H9 (cell line): Measurements from ENCODE around the gene BTBD6. TPM values are rescaled to one million over a fixed set of nuclear protein-coding genes. Genes with fewer than 3 reads are reported as not detected.
A peak's percentile ranks its signal among the peaks of the same experiment; 100 is the strongest.

Experiments used
- DNase-seq: peaks from one replicate; pipeline ENCODE4 v3.0.0-alpha.2; 2017
- H2AFZ ChIP-seq: one replicate; pipeline ENCODE4 v1.6.1; 2013; ENCODE audit warnings: mild to moderate bottlenecking, low read length, control low read depth, moderate library complexity
- H2AK5ac ChIP-seq: 2 replicates; pipeline ENCODE4 v1.6.1; 2013; ENCODE audit warnings: low read length, control low read depth, mixed read lengths; ENCODE audit not compliant: insufficient read length
- H2BK120ac ChIP-seq: one replicate; pipeline ENCODE4 v1.6.1; 2013; ENCODE audit warnings: low read depth, mild to moderate bottlenecking, low read length, control low read depth, inconsistent platforms; ENCODE audit not compliant: poor library complexity, severe bottlenecking
- H2BK12ac ChIP-seq: 2 replicates; pipeline ENCODE4 v1.6.1; 2013; ENCODE audit warnings: low read length, control low read depth, mixed read lengths, low read depth; ENCODE audit not compliant: insufficient read length
- H2BK15ac ChIP-seq: 2 replicates; pipeline ENCODE4 v1.6.1; 2013; ENCODE audit warnings: low read depth, low read length, control low read depth
- H2BK20ac ChIP-seq: one replicate; pipeline ENCODE4 v1.6.1; 2013; ENCODE audit warnings: low read depth, mild to moderate bottlenecking, low read length, control low read depth, inconsistent platforms; ENCODE audit not compliant: poor library complexity, severe bottlenecking
- H2BK5ac ChIP-seq: 2 replicates; pipeline ENCODE4 v1.6.1; 2013; ENCODE audit warnings: low read length, control low read depth, mixed read lengths; ENCODE audit not compliant: insufficient read length
- H3K14ac ChIP-seq: 2 replicates; pipeline ENCODE4 v1.6.1; 2013; ENCODE audit warnings: low read length, control low read depth; ENCODE audit not compliant: insufficient read depth
- H3K18ac ChIP-seq: 2 replicates; pipeline ENCODE4 v1.6.1; 2013; ENCODE audit warnings: low read depth, mild to moderate bottlenecking, mixed read lengths, low read length, control low read depth; ENCODE audit not compliant: insufficient read length
- H3K23ac ChIP-seq: 2 replicates; pipeline ENCODE4 v1.6.1; 2013; ENCODE audit warnings: low read length, control low read depth, mixed read lengths, low read depth; ENCODE audit not compliant: insufficient read length
- H3K23me2 ChIP-seq: 2 replicates; pipeline ENCODE4 v1.6.1; 2013; ENCODE audit warnings: low read depth, mild to moderate bottlenecking, mixed read lengths, low read length, control low read depth; ENCODE audit not compliant: insufficient read length, poor library complexity, severe bottlenecking
- H3K27ac ChIP-seq: 2 replicates; pipeline ENCODE4 v1.5.1; 2013; ENCODE audit warnings: low read length, control low read depth, mixed read lengths, low read depth; ENCODE audit not compliant: insufficient read length
- H3K27me3 ChIP-seq: 2 replicates; pipeline ENCODE4 v1.6.1; 2013; ENCODE audit warnings: low read length, control low read depth, inconsistent platforms; ENCODE audit not compliant: insufficient read depth
- H3K4ac ChIP-seq: 2 replicates; pipeline ENCODE4 v1.6.1; 2013; ENCODE audit warnings: low read depth, mild to moderate bottlenecking, control low read depth, inconsistent platforms, low read length, moderate library complexity
- H3K4me1 ChIP-seq: 2 replicates; pipeline ENCODE4 v1.6.1; 2013; ENCODE audit warnings: low read length, control low read depth, inconsistent platforms; ENCODE audit not compliant: insufficient read depth
- H3K4me2 ChIP-seq: 2 replicates; pipeline ENCODE4 v1.6.1; 2013; ENCODE audit warnings: low read length, control low read depth, mixed read lengths; ENCODE audit not compliant: insufficient read length, insufficient read depth
- H3K56ac ChIP-seq: 2 replicates; pipeline ENCODE4 v1.6.1; 2013; ENCODE audit warnings: low read depth, mild to moderate bottlenecking, mixed read lengths, low read length, control low read depth; ENCODE audit not compliant: insufficient read length
- H3K79me1 ChIP-seq: 2 replicates; pipeline ENCODE4 v1.6.1; 2013; ENCODE audit warnings: low read depth, mild to moderate bottlenecking, moderate library complexity, low read length, control low read depth, inconsistent platforms; ENCODE audit not compliant: insufficient read depth, poor library complexity, severe bottlenecking
- H3K79me2 ChIP-seq: 2 replicates; pipeline ENCODE4 v1.6.1; 2013; ENCODE audit warnings: low read length, control low read depth, inconsistent platforms; ENCODE audit not compliant: insufficient read depth
- H3K9ac ChIP-seq: 2 replicates; pipeline ENCODE4 v1.6.1; 2013; ENCODE audit warnings: low read length, control low read depth, mixed read lengths; ENCODE audit not compliant: insufficient read length; ENCODE audit errors: extremely low read depth
- H3K9me3 ChIP-seq: one replicate; pipeline ENCODE4 v1.6.1; 2013; ENCODE audit warnings: low read depth, low read length, inconsistent platforms; ENCODE audit not compliant: control insufficient read depth
- H3T11ph ChIP-seq: one replicate; pipeline ENCODE4 v1.6.1; 2013; ENCODE audit warnings: mild to moderate bottlenecking, low read length, control low read depth, inconsistent platforms
- H4K20me1 ChIP-seq: one replicate; pipeline ENCODE4 v1.6.1; 2013; ENCODE audit not compliant: control insufficient read depth, insufficient read length, insufficient read depth
- H4K5ac ChIP-seq: 2 replicates; pipeline ENCODE4 v1.6.1; 2013; ENCODE audit warnings: low read depth, mild to moderate bottlenecking, mixed read lengths, low read length, control low read depth; ENCODE audit not compliant: insufficient read length
- H4K8ac ChIP-seq: replicated peaks from 2 replicates; pipeline ENCODE4 v1.6.1; 2013; ENCODE audit warnings: low read length, control low read depth, mixed read lengths, low read depth; ENCODE audit not compliant: insufficient read length
- H4K91ac ChIP-seq: 2 replicates; pipeline ENCODE4 v1.6.1; 2013; ENCODE audit warnings: low read depth, mild to moderate bottlenecking, moderate library complexity, mixed read lengths, low read length, control low read depth; ENCODE audit not compliant: insufficient read length
- H3K27ac Mint-ChIP-seq, 3 experiments: 2 replicates in 2 of 3; 3 replicates in 1 of 3; pipeline ENCODE4 v1.8.0; 2020 to 2021; ENCODE audit warnings: mixed read lengths in 3 of 3, mild to moderate bottlenecking in 1 of 3, moderate library complexity in 1 of 3
- H3K27me3 Mint-ChIP-seq: 2 replicates; pipeline ENCODE4 v1.8.0; 2021; ENCODE audit warnings: low read depth, mild to moderate bottlenecking, moderate library complexity, mixed read lengths
- H3K36me3 Mint-ChIP-seq, 3 experiments: 2 replicates in 2 of 3; 3 replicates in 1 of 3; pipeline ENCODE4 v1.8.0; 2020 to 2021; ENCODE audit warnings: low read depth in 3 of 3, mixed read lengths in 3 of 3; ENCODE audit not compliant: insufficient read depth in 1 of 3
- H3K4me1 Mint-ChIP-seq, 2 experiments: 2 replicates each; pipeline ENCODE4 v1.8.0; 2020; ENCODE audit warnings: mixed read lengths in 2 of 2
- H3K4me3 Mint-ChIP-seq, 2 experiments: 2 replicates in 1 of 2; 3 replicates in 1 of 2; pipeline ENCODE4 v1.8.0; 2020 to 2021; ENCODE audit warnings: mild to moderate bottlenecking in 2 of 2, mixed read lengths in 2 of 2, moderate library complexity in 1 of 2
- H3K9me3 Mint-ChIP-seq, 2 experiments: 2 replicates in 1 of 2; 3 replicates in 1 of 2; pipeline ENCODE4 v1.8.0; 2020; ENCODE audit warnings: mild to moderate bottlenecking in 2 of 2, mixed read lengths in 2 of 2, moderate library complexity in 1 of 2
- WGBS: extraction: QIAGEN DNeasy Blood & Tissue Kit; methylation state at CpG from one replicate; pipeline ENCODE4 v1.1.7; 2013; ENCODE audit warnings: missing lambda C conversion rate, low lambda C conversion rate, mixed read lengths; ENCODE audit not compliant: insufficient read length; ENCODE audit errors: extremely low coverage; 5-methylcytosine and 5-hydroxymethylcytosine counted together
- total RNA-seq: library from RNA; stranded (reverse); gene quantifications from 2 replicates; pipeline ENCODE4 v1.2.1, GENCODE V29; 2021
- TF ChIP-seq, protein P1 (sequence below): fragments of 200-600 bp; sonication (generic); conservative IDR thresholded peaks from 3 replicates; pipeline ENCODE4 v1.8.0; 2021; ENCODE audit warnings: antibody characterized with exemption, mild to moderate bottlenecking

Gene BTBD6
- total RNA-seq, 1 experiment from 2014 or later: 23.3 TPM

DNA sequence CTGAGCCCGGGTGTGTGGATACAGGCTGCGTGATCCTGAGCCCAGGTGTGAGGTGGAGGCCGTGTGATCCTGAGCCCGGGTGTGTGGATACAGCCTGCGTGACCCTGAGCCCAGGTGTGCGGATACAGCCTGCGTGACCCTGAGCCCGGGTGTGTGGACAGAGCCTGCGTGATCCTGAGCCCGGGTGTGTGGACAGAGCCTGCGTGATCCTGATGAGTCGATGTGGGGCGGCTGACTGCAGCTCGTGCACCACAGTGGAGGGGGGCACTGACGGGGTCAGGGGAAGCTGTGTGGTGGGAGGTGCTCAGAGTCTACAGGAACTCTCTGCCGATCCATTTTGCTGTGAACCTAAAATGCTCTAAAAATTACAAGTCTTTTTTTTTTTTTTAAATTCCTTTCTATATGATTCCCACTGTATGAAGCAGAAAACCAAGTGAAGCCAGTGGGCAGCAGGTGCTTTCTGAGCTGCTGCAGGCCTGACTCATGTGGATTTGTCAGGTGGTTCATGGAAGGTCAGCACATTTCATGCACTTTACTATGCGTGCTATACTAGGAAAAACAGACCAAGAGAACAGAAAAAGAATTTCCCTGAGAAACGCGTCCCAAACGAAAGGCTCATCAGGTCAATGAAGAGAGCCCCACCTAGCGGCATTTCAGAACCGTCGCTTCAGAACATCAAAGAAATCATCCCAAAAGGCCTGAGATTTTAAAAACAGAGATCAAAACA, 33.2 kb downstream of the BTBD6 start:
- H3K27me3 Mint-ChIP-seq: no peaks in the 10 kb centered on the region
- H3K36me3 Mint-ChIP-seq: peaks cover 0 to 8% (median 0%) of the 10 kb centered on the region in 3 experiments; a peak in 3 of 7 replicates
- Histone ChIP-seq H3K9ac (no peak overlapping the region), H3K4ac (no peak overlapping the region), H3K4me2 (no peak overlapping the region), H2BK12ac (no peak overlapping the region), H2AFZ (no peak overlapping the region), H3K56ac (no peak overlapping the region), H3K27ac (no peak overlapping the region), H2BK120ac (no peak overlapping the region), H4K91ac (no peak overlapping the region), H3K14ac (no peak overlapping the region; the same call in 1 of the 2 replicates), H3K9me3 (no peaks in the 10 kb centered on the region), H3K23me2 (no peaks in the 10 kb centered on the region), H2AK5ac (no peak overlapping the region), H3K27me3 (no peaks in the 10 kb centered on the region), H2BK15ac (no peak overlapping the region), H4K5ac (no peak overlapping the region), H3K79me1 (peaks cover 3% of the 10 kb centered on the region), H2BK5ac (no peak overlapping the region), H2BK20ac (no peak overlapping the region), H3K23ac (no peak overlapping the region), H3K18ac (no peak overlapping the region), H4K8ac (no peak overlapping the region), H3K4me1 (no peaks in the 10 kb centered on the region), H4K20me1 (no peaks in the 10 kb centered on the region), H3K79me2 (no peaks in the 10 kb centered on the region), H3T11ph (no peak overlapping the region)
- TF ChIP-seq, protein P1, sequence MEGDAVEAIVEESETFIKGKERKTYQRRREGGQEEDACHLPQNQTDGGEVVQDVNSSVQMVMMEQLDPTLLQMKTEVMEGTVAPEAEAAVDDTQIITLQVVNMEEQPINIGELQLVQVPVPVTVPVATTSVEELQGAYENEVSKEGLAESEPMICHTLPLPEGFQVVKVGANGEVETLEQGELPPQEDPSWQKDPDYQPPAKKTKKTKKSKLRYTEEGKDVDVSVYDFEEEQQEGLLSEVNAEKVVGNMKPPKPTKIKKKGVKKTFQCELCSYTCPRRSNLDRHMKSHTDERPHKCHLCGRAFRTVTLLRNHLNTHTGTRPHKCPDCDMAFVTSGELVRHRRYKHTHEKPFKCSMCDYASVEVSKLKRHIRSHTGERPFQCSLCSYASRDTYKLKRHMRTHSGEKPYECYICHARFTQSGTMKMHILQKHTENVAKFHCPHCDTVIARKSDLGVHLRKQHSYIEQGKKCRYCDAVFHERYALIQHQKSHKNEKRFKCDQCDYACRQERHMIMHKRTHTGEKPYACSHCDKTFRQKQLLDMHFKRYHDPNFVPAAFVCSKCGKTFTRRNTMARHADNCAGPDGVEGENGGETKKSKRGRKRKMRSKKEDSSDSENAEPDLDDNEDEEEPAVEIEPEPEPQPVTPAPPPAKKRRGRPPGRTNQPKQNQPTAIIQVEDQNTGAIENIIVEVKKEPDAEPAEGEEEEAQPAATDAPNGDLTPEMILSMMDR: peak; percentile 80
- peak overlapping the region in 2 of 3 experiments; percentile 65 to 73; a peak in 3 of 7 replicates for H3K27ac Mint-ChIP-seq
- no peaks in the 10 kb centered on the region for H3K9me3 Mint-ChIP-seq
- DNase-seq: no peak
- H3K4me1 Mint-ChIP-seq: peaks cover 13 to 17% of the 10 kb centered on the region in 2 experiments
- no CpG with 5 or more reads among the region's 23 CpGs for WGBS
- no peak overlapping the region; a peak in 1 of 5 replicates for H3K4me3 Mint-ChIP-seq
